Loucy (cell line): ENCODE data around the gene TMC3.

ENCODE experiments used
- H2AFZ ChIP-seq: fragments of 200-600 bp; sonication (generic); 2 replicates; pipeline ENCODE4 v1.6.0; 2016; ENCODE audit warnings: antibody characterized with exemption, mild to moderate bottlenecking, low read length, moderate library complexity
- H3F3A ChIP-seq: fragments of 200-600 bp; 2 replicates; pipeline ENCODE4 v1.6.0; 2016; ENCODE audit warnings: antibody characterized with exemption, low read depth, mild to moderate bottlenecking
- H3K27me3 ChIP-seq: fragments of 200-600 bp; sonication (generic); 2 replicates; pipeline ENCODE4 v1.6.1; 2014; ENCODE audit warnings: low read length, mild to moderate bottlenecking; ENCODE audit not compliant: insufficient read depth, poor library complexity, severe bottlenecking
- H3K36me3 ChIP-seq: fragments of 200-600 bp; sonication (generic); 2 replicates; pipeline ENCODE4 v1.6.1; 2016; ENCODE audit warnings: low read length; ENCODE audit not compliant: insufficient read depth
- H3K4me1 ChIP-seq: fragments of 200-600 bp; sonication (generic); 2 replicates; pipeline ENCODE4 v1.5.1; 2014; ENCODE audit warnings: low read length, mild to moderate bottlenecking; ENCODE audit not compliant: insufficient read depth, poor library complexity, severe bottlenecking
- H3K4me2 ChIP-seq: fragments of 200-600 bp; sonication (generic); 2 replicates; pipeline ENCODE4 v1.6.0; 2014; ENCODE audit warnings: antibody characterized with exemption, low read length, low read depth, mild to moderate bottlenecking; ENCODE audit not compliant: poor library complexity, severe bottlenecking
- H3K4me3 ChIP-seq: fragments of 200-600 bp; sonication (generic); 2 replicates; pipeline ENCODE4 v1.5.1; 2014; ENCODE audit warnings: low read length, mild to moderate bottlenecking, mixed read lengths; ENCODE audit not compliant: poor library complexity, severe bottlenecking
- H3K79me2 ChIP-seq: fragments of 200-600 bp; sonication (generic); 2 replicates; pipeline ENCODE4 v1.6.1; 2014; ENCODE audit warnings: low read length; ENCODE audit not compliant: insufficient read depth
- H3K9ac ChIP-seq: fragments of 200-600 bp; sonication (generic); 2 replicates; pipeline ENCODE4 v1.6.0; 2014; ENCODE audit warnings: mild to moderate bottlenecking, low read depth, low read length, moderate library complexity; ENCODE audit not compliant: poor library complexity, severe bottlenecking
- H3K9me2 ChIP-seq: fragments of 200-600 bp; sonication (generic); replicated peaks from 2 replicates; pipeline ENCODE4 v1.6.1; 2016; ENCODE audit warnings: low read depth, low read length, mixed read lengths
- H3K9me3 ChIP-seq: fragments of 200-600 bp; sonication (generic); 2 replicates; pipeline ENCODE4 v1.6.1; 2014; ENCODE audit warnings: mild to moderate bottlenecking, antibody characterized with exemption, low read length, low read depth; ENCODE audit not compliant: insufficient read depth
- H4K20me1 ChIP-seq: fragments of 200-600 bp; sonication (generic); 2 replicates; pipeline ENCODE4 v1.6.0; 2014; ENCODE audit warnings: antibody characterized with exemption, low read length, mild to moderate bottlenecking; ENCODE audit not compliant: insufficient read depth, poor library complexity, severe bottlenecking
- EZH2phosphoT487 ChIP-seq: fragments of 200-600 bp; IDR thresholded peaks from 2 replicates; pipeline ENCODE4 v1.6.1; 2018; ENCODE audit warnings: antibody characterized with exemption, mild to moderate bottlenecking, moderate library complexity, borderline replicate concordance
- TF ChIP-seq, protein P1 (sequence below): fragments of 200-600 bp; sonication (generic); conservative IDR thresholded peaks from 2 replicates; pipeline ENCODE4 v1.5.1; 2014; ENCODE audit warnings: mild to moderate bottlenecking, antibody characterized with exemption, low read length

The TMC3 gene

DNA sequence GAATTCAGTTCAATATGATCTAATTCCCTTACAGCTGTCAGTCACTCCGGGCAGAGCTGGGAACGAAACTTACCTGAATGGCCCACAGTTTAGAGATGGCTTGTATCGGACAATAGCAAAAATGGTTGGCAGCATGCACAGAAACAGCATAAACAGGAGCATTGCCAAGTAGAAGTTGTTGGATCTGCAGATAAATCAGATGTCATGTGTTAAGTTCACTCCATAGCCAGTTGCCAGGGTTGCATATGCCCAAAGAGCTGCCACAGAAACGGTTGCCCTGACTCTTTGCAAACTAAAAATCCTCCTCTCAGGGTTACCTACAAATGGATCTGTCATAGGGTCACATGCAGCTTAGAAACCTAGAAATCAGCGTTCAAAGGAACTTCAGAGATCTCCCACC lies 34.7 kb downstream of the TMC3 start:
- Histone ChIP-seq H3K9me2 (no peaks in the 10 kb centered on the region), H3K36me3 (no peaks in the 10 kb centered on the region), H3K4me2 (no peak overlapping the region), H3K4me1 (peaks cover 4% of the 10 kb centered on the region), H3K4me3 (no peak overlapping the region), H3K27me3 (no peaks in the 10 kb centered on the region), H4K20me1 (no peaks in the 10 kb centered on the region), H3K9me3 (no peaks in the 10 kb centered on the region), H3K79me2 (no peaks in the 10 kb centered on the region), H3K9ac (no peak overlapping the region), H3F3A (no peaks in the 10 kb centered on the region), H2AFZ (no peak overlapping the region)
- no peak for TF ChIP-seq EZH2phosphoT487
- TF ChIP-seq, protein P1, sequence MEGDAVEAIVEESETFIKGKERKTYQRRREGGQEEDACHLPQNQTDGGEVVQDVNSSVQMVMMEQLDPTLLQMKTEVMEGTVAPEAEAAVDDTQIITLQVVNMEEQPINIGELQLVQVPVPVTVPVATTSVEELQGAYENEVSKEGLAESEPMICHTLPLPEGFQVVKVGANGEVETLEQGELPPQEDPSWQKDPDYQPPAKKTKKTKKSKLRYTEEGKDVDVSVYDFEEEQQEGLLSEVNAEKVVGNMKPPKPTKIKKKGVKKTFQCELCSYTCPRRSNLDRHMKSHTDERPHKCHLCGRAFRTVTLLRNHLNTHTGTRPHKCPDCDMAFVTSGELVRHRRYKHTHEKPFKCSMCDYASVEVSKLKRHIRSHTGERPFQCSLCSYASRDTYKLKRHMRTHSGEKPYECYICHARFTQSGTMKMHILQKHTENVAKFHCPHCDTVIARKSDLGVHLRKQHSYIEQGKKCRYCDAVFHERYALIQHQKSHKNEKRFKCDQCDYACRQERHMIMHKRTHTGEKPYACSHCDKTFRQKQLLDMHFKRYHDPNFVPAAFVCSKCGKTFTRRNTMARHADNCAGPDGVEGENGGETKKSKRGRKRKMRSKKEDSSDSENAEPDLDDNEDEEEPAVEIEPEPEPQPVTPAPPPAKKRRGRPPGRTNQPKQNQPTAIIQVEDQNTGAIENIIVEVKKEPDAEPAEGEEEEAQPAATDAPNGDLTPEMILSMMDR: no peak

- no peak overlapping the region for H3K4me2 ChIP-seq
Observed at GRCh38 chr15:81338170-81339007, 35.6 kb downstream of the TMC3 start.

GRCh38 chr15:81337713-81338157 lies 36.3 kb downstream of the TMC3 start:
- Histone ChIP-seq H3K4me2 (no peak overlapping the region), H3K9me3 (no peaks in the 10 kb centered on the region), H3K27me3 (no peaks in the 10 kb centered on the region), H3K79me2 (no peaks in the 10 kb centered on the region), H3K4me3 (no peak overlapping the region), H2AFZ (no peak overlapping the region), H4K20me1 (no peaks in the 10 kb centered on the region), H3K36me3 (no peaks in the 10 kb centered on the region), H3K4me1 (peaks cover 4% of the 10 kb centered on the region), H3F3A (no peaks in the 10 kb centered on the region), H3K9ac (no peak overlapping the region), H3K9me2 (no peaks in the 10 kb centered on the region)
- TF ChIP-seq, protein P1: no peak
- no peak for TF ChIP-seq EZH2phosphoT487

More at GRCh38 chr15:81338170-81339007, 35.6 kb downstream of the TMC3 start:
- no peaks in the 10 kb centered on the region for H3F3A ChIP-seq
- TF ChIP-seq, protein P1: no peak
- no peak for TF ChIP-seq EZH2phosphoT487
- H2AFZ ChIP-seq: no peak overlapping the region
- H3K27me3 ChIP-seq: no peaks in the 10 kb centered on the region
- H3K4me1 ChIP-seq: peaks cover 4% of the 10 kb centered on the region
- H3K79me2 ChIP-seq: no peaks in the 10 kb centered on the region
- no peak overlapping the region for H3K4me3 ChIP-seq
- H3K9ac ChIP-seq: no peak overlapping the region
- H3K9me2 ChIP-seq: no peaks in the 10 kb centered on the region
- H3K36me3 ChIP-seq: no peaks in the 10 kb centered on the region
- no peaks in the 10 kb centered on the region for H3K9me3 ChIP-seq
- H4K20me1 ChIP-seq: no peaks in the 10 kb centered on the region
